H1 (cell line): ENCODE results near the gene DOK6. TPM values are rescaled to one million over a fixed set of nuclear protein-coding genes. Genes with fewer than 3 reads are reported as not detected.

ENCODE experiments used
- CTCF ChIP-seq, 3 experiments: IDR thresholded peaks; 1 replicate in 2 of 3; 2 replicates in 1 of 3; pipeline versions ENCODE4 v1.5.1 to v1.6.1; 2011; ENCODE audit warnings: low read length in 3 of 3, mild to moderate bottlenecking in 3 of 3, inconsistent platforms in 2 of 3, low read depth in 1 of 3, moderate library complexity in 1 of 3; ENCODE audit not compliant: insufficient read depth in 1 of 3; ENCODE audit errors: control extremely low read depth in 1 of 3
- polyA plus RNA-seq, 7 experiments: library from polyadenylated mRNA; depleted of rRNA in 3 of 7; stranded (reverse) in 5 of 7; unstranded in 2 of 7; fragments of >200 nt in 5 of 7; fragments of 200-250 nt in 2 of 7; gene quantifications; 1 replicate in 5 of 7; 2 replicates in 1 of 7; 4 replicates in 1 of 7; pipeline versions ENCODE4 v1.2.1 to v1.2.3, GENCODE V29; 2011 to 2013; ENCODE audit warnings: missing spikeins in 2 of 7, mixed read lengths in 2 of 7
- total RNA-seq: library from RNA; stranded (reverse); fragmentation: NEBNext Ultra II Directional; extraction: Animal tissue kit (Norgen Biotek cat#: 25700); gene quantifications from 2 replicates; pipeline ENCODE4 v1.2.1, GENCODE V29; 2021

Gene DOK6
- total and polyA plus RNA-seq, 2 of the 8 experiments (the other 6 are each of a cell fraction or from before 2014, with no cell fraction given) = 0.33 to 0.50 TPM

GRCh38 chr18:69622184-69622583 is 221.5 kb downstream of the DOK6 start (continued):
- no peak for TF ChIP-seq CTCF (IDR thresholded peaks at IDR 0.05; ENCODE audit: control extremely low read depth in 1 of 3, insufficient read depth in 1 of 3, low read depth in 1 of 3, low read length in 3 of 3)
